CD4-positive, CD25-positive, alpha-beta regulatory T cell (primary cell): ENCODE results near the gene RAB3IP. TPM values are rescaled to one million over a fixed set of nuclear protein-coding genes. Genes with fewer than 3 reads are reported as not detected.

Experiments
- ATAC-seq, 2 donors: fragments of 150-1000 bp; cut with Tn5 transposase; one replicate each; pipeline ENCODE4 v1.10.0; 2021; ENCODE audit warnings: low read depth in 2 of 2, moderate number of reproducible peaks in 2 of 2, moderate library complexity in 1 of 2
- DNase-seq, 3 donors: peaks; one replicate each; pipeline versions ENCODE4 v3.0.0 to v3.0.0-alpha.2; 2012 to 2022; ENCODE audit warnings: mixed read lengths in 1 of 3
- H3K27ac ChIP-seq: one replicate; pipeline ENCODE4 v1.7.0; 2013; ENCODE audit warnings: mild to moderate bottlenecking, low read length; ENCODE audit not compliant: insufficient read depth, poor library complexity, severe bottlenecking
- H3K27me3 ChIP-seq: one replicate; pipeline ENCODE4 v1.7.0; 2013; ENCODE audit warnings: low read length; ENCODE audit not compliant: control insufficient read depth, insufficient read depth
- H3K36me3 ChIP-seq: one replicate; pipeline ENCODE4 v1.7.0; 2013; ENCODE audit warnings: mild to moderate bottlenecking, low read length, moderate library complexity; ENCODE audit not compliant: control insufficient read depth, insufficient read depth
- H3K4me1 ChIP-seq: 2 replicates; pipeline ENCODE4 v1.7.0; 2013; ENCODE audit warnings: mild to moderate bottlenecking, low read length; ENCODE audit not compliant: insufficient read depth, control insufficient read depth, poor library complexity, severe bottlenecking
- H3K4me3 ChIP-seq: one replicate; pipeline ENCODE4 v1.7.0; 2013; ENCODE audit warnings: low read depth, mild to moderate bottlenecking, low read length, moderate library complexity
- H3K9me3 ChIP-seq, 2 experiments: 1 replicate in 1 of 2; 2 replicates in 1 of 2; pipeline ENCODE4 v1.7.0; 2013; ENCODE audit warnings: low read length in 2 of 2, mild to moderate bottlenecking in 1 of 2, moderate library complexity in 1 of 2; ENCODE audit not compliant: control insufficient read depth in 2 of 2
- H3K27ac Mint-ChIP-seq, 3 donors: one replicate each; pipeline ENCODE4 v1.8.0; 2020 to 2022; ENCODE audit warnings: mild to moderate bottlenecking in 3 of 3, mixed read lengths in 3 of 3, moderate library complexity in 2 of 3
- H3K27me3 Mint-ChIP-seq: one replicate; pipeline ENCODE4 v1.8.0; 2022; ENCODE audit warnings: mild to moderate bottlenecking, mixed read lengths
- H3K36me3 Mint-ChIP-seq: one replicate; pipeline ENCODE4 v1.8.0; 2020; ENCODE audit warnings: mixed read lengths
- H3K4me1 Mint-ChIP-seq, 4 donors: one replicate each; pipeline ENCODE4 v1.8.0; 2020 to 2022; ENCODE audit warnings: mixed read lengths in 4 of 4, mild to moderate bottlenecking in 1 of 4
- H3K4me3 Mint-ChIP-seq, 4 donors: one replicate each; pipeline ENCODE4 v1.8.0; 2020 to 2022; ENCODE audit warnings: mild to moderate bottlenecking in 4 of 4, mixed read lengths in 4 of 4, moderate library complexity in 3 of 4
- H3K9me3 Mint-ChIP-seq, 7 donors: one replicate each; pipeline ENCODE4 v1.8.0; 2020 to 2022; ENCODE audit warnings: mixed read lengths in 7 of 7, mild to moderate bottlenecking in 3 of 7, moderate library complexity in 2 of 7
- polyA plus RNA-seq, 4 donors: library from polyadenylated mRNA; unstranded; fragments of 300-500 nt; fragmentation: Illumina TruSeq; gene quantifications; one replicate each; pipeline ENCODE4 v1.2.3, GENCODE V29; 2021
- total RNA-seq: library from RNA; stranded (reverse); gene quantifications from one replicate; pipeline ENCODE4 v1.2.3, GENCODE V29; 2022

Gene RAB3IP
- total and polyA plus RNA-seq, 5 donors from 2014 or later = 23.7 to 35.1 (median 25.9) TPM

GRCh38 chr12:69733638-69734037, 5.0 kb upstream of the RAB3IP start:
- no peak for DNase-seq
- no peak overlapping the region for H3K27ac Mint-ChIP-seq
- Histone ChIP-seq H3K4me3 (no peak overlapping the region), H3K36me3 (no peaks in the 10 kb centered on the region), H3K9me3 (no peaks in the 10 kb centered on the region), H3K27me3 (peaks cover 17% of the 10 kb centered on the region), H3K4me1 (peaks cover 6% of the 10 kb centered on the region), H3K27ac (no peak overlapping the region)
- H3K27me3 Mint-ChIP-seq = peaks cover 50% of the 10 kb centered on the region
- ATAC-seq = no peak
- H3K4me3 Mint-ChIP-seq = no peak overlapping the region
- H3K4me1 Mint-ChIP-seq = peaks cover 0 to 4% (median 0%) of the 10 kb centered on the region in 4 donors
- no peaks in the 10 kb centered on the region for H3K9me3 Mint-ChIP-seq
- no peaks in the 10 kb centered on the region for H3K36me3 Mint-ChIP-seq

- H3K4me1 Mint-ChIP-seq = peaks cover 5 to 29% (median 21%) of the 10 kb centered on the region in 4 donors
- DNase-seq (peak; percentile 60 to 70 (median 65)), ATAC-seq (peak; percentile 6 to 8)
- Histone ChIP-seq H3K4me3 (peak overlapping the region; percentile 66), H3K36me3 (no peaks in the 10 kb centered on the region), H3K9me3 (no peaks in the 10 kb centered on the region), H3K27ac (peak overlapping the region; percentile 67), H3K4me1 (peaks cover 16% of the 10 kb centered on the region), H3K27me3 (no peaks in the 10 kb centered on the region)
- H3K27ac Mint-ChIP-seq = peak overlapping the region in 2 of 3 donors; percentile 69 to 84
- H3K9me3 Mint-ChIP-seq = no peaks in the 10 kb centered on the region
- H3K27me3 Mint-ChIP-seq = peaks cover 20% of the 10 kb centered on the region
- H3K4me3 Mint-ChIP-seq = peak overlapping the region; percentile 88 to 95 (median 90)
- H3K36me3 Mint-ChIP-seq = no peaks in the 10 kb centered on the region
Measured at GRCh38 chr12:69739287-69740191, 879 bp downstream of the RAB3IP start.

- no peaks in the 10 kb centered on the region for H3K9me3 ChIP-seq
- H3K27ac ChIP-seq = no peak overlapping the region
- H3K9me3 Mint-ChIP-seq = no peaks in the 10 kb centered on the region
- no peaks in the 10 kb centered on the region for H3K27me3 ChIP-seq
- H3K4me1 ChIP-seq = peaks cover 10% of the 10 kb centered on the region
- ATAC-seq (no peak), DNase-seq (no peak)
- no peak overlapping the region for H3K4me3 Mint-ChIP-seq
- peaks cover 4% of the 10 kb centered on the region for H3K27me3 Mint-ChIP-seq
- H3K4me1 Mint-ChIP-seq = peaks cover 5 to 28% (median 23%) of the 10 kb centered on the region in 4 donors
- no peak overlapping the region for H3K4me3 ChIP-seq
- H3K27ac Mint-ChIP-seq = no peak overlapping the region
- H3K36me3 Mint-ChIP-seq = no peaks in the 10 kb centered on the region
- no peaks in the 10 kb centered on the region for H3K36me3 ChIP-seq
Measured at GRCh38 chr12:69744109-69744508, 5.4 kb downstream of the RAB3IP start.

- Histone ChIP-seq H3K9me3 (no peaks in the 10 kb centered on the region), H3K4me1 (no peaks in the 10 kb centered on the region), H3K27me3 (no peaks in the 10 kb centered on the region), H3K27ac (no peak overlapping the region), H3K4me3 (no peak overlapping the region), H3K36me3 (peaks cover 11% of the 10 kb centered on the region)
- DNase-seq (no peak), ATAC-seq (no peak)
- Mint-ChIP-seq H3K4me3 (no peak overlapping the region), H3K36me3 (peaks cover 12% of the 10 kb centered on the region), H3K27ac (no peak overlapping the region), H3K27me3 (no peaks in the 10 kb centered on the region), H3K4me1 (peaks cover 4 to 22% (median 15%) of the 10 kb centered on the region in 4 donors), H3K9me3 (peaks cover 0 to 2% (median 0%) of the 10 kb centered on the region in 7 donors)
Measured at GRCh38 chr12:69751476-69751875, 12.8 kb downstream of the RAB3IP start.

- Mint-ChIP-seq H3K9me3 (peaks cover 0 to 7% (median 2%) of the 10 kb centered on the region in 7 donors), H3K27me3 (no peaks in the 10 kb centered on the region), H3K27ac (no peak overlapping the region), H3K4me1 (peaks cover 0 to 15% (median 10%) of the 10 kb centered on the region in 4 donors), H3K4me3 (no peak overlapping the region), H3K36me3 (peaks cover 33% of the 10 kb centered on the region)
- H3K36me3 ChIP-seq = peaks cover 23% of the 10 kb centered on the region
- H3K4me3 ChIP-seq = no peak overlapping the region
- peaks cover 3 to 5% of the 10 kb centered on the region in 2 experiments for H3K9me3 ChIP-seq
- no peaks in the 10 kb centered on the region for H3K27me3 ChIP-seq
- DNase-seq (no peak), ATAC-seq (no peak)
- H3K27ac ChIP-seq = no peak overlapping the region
- H3K4me1 ChIP-seq = no peaks in the 10 kb centered on the region
Measured at GRCh38 chr12:69755302-69755701, 16.6 kb downstream of the RAB3IP start.

- Mint-ChIP-seq H3K27me3 (no peaks in the 10 kb centered on the region), H3K4me1 (peaks cover 6 to 12% (median 8%) of the 10 kb centered on the region in 4 donors), H3K4me3 (no peak overlapping the region), H3K9me3 (peaks cover 0 to 9% (median 7%) of the 10 kb centered on the region in 7 donors), H3K27ac (no peak overlapping the region), H3K36me3 (peaks cover 43% of the 10 kb centered on the region)
- no peaks in the 10 kb centered on the region for H3K4me1 ChIP-seq
- H3K27me3 ChIP-seq = no peaks in the 10 kb centered on the region
- ATAC-seq (no peak), DNase-seq (no peak)
- peaks cover 23% of the 10 kb centered on the region for H3K36me3 ChIP-seq
- H3K27ac ChIP-seq = no peak overlapping the region
- H3K4me3 ChIP-seq = no peak overlapping the region
- H3K9me3 ChIP-seq = peaks cover 3 to 5% of the 10 kb centered on the region in 2 experiments
Measured at GRCh38 chr12:69756088-69756755, 17.6 kb downstream of the RAB3IP start.

- H3K4me3 Mint-ChIP-seq = no peak overlapping the region
- Histone ChIP-seq H3K9me3 (peaks cover 3 to 5% of the 10 kb centered on the region in 2 experiments), H3K27ac (no peak overlapping the region), H3K4me1 (no peaks in the 10 kb centered on the region), H3K36me3 (peaks cover 25% of the 10 kb centered on the region), H3K27me3 (no peaks in the 10 kb centered on the region), H3K4me3 (no peak overlapping the region)
- H3K27me3 Mint-ChIP-seq = no peaks in the 10 kb centered on the region
- no peak for ATAC-seq
- H3K36me3 Mint-ChIP-seq = peaks cover 56% of the 10 kb centered on the region
- peaks cover 0 to 11% (median 7%) of the 10 kb centered on the region in 7 donors for H3K9me3 Mint-ChIP-seq
- H3K27ac Mint-ChIP-seq = no peak overlapping the region
- no peak for DNase-seq
- peaks cover 4 to 10% (median 8%) of the 10 kb centered on the region in 4 donors for H3K4me1 Mint-ChIP-seq
Measured at GRCh38 chr12:69758105-69758504, 19.4 kb downstream of the RAB3IP start.
